GM12878 (cell line): Measurements from ENCODE around the gene BCKDHA. TPM values are rescaled to one million over a fixed set of nuclear protein-coding genes. Genes with fewer than 3 reads are reported as not detected.

Experiments used
- ATF3 ChIP-seq: IDR thresholded peaks from 2 replicates; pipeline ENCODE4 v1.6.1; 2011; ENCODE audit warnings: low read depth, mild to moderate bottlenecking, low read length, moderate library complexity, borderline replicate concordance; ENCODE audit errors: extremely low read depth
- BCL11A ChIP-seq: IDR thresholded peaks from 2 replicates; pipeline ENCODE4 v1.6.1; 2011; ENCODE audit warnings: low read depth, low read length
- CHD2 ChIP-seq: IDR thresholded peaks from 2 replicates; pipeline ENCODE4 v1.6.1; 2011; ENCODE audit warnings: low read depth, low read length, improper control_type of control experiment, borderline replicate concordance
- EGR1 ChIP-seq, 2 experiments: IDR thresholded peaks; 1 replicate in 1 of 2; 2 replicates in 1 of 2; pipeline ENCODE4 v1.6.1; 2011 to 2012; ENCODE audit warnings: low read depth in 2 of 2, low read length in 2 of 2, borderline replicate concordance in 1 of 2, mild to moderate bottlenecking in 1 of 2, moderate library complexity in 1 of 2
- IRF5 ChIP-seq: fragments of 450-650 bp; IDR thresholded peaks from 2 replicates; pipeline ENCODE4 v1.6.1; 2017; ENCODE audit warnings: borderline replicate concordance
- LARP7 ChIP-seq: fragments of 450-650 bp; IDR thresholded peaks from 2 replicates; pipeline ENCODE4 v1.6.1; 2017; ENCODE audit warnings: mild to moderate bottlenecking
- MAX ChIP-seq: IDR thresholded peaks from 2 replicates; pipeline ENCODE4 v1.6.1; 2012; ENCODE audit warnings: low read depth, low read length, improper control_type of control experiment
- NBN ChIP-seq: fragments of 450-650 bp; IDR thresholded peaks from 2 replicates; pipeline ENCODE4 v1.6.1; 2016
- NR2C1 ChIP-seq: fragments of 450-650 bp; IDR thresholded peaks from 2 replicates; pipeline ENCODE4 v1.6.1; 2017; ENCODE audit warnings: antibody characterized with exemption, mild to moderate bottlenecking, moderate library complexity
- POLR2A ChIP-seq: IDR thresholded peaks from 2 replicates; pipeline ENCODE4 v1.6.1; 2011; ENCODE audit warnings: low read depth, mild to moderate bottlenecking, low read length
- RB1 ChIP-seq: fragments of 450-650 bp; formaldehyde crosslinking; IDR thresholded peaks from 2 replicates; pipeline ENCODE4 v1.6.1; 2017; ENCODE audit warnings: mild to moderate bottlenecking, borderline replicate concordance
- YBX1 ChIP-seq: fragments of 450-650 bp; IDR thresholded peaks from 2 replicates; pipeline ENCODE4 v1.6.1; 2016; ENCODE audit warnings: antibody characterized with exemption
- ZBTB11 ChIP-seq: fragments of 450-650 bp; formaldehyde crosslinking; IDR thresholded peaks from 2 replicates; pipeline ENCODE4 v1.5.0; 2022; ENCODE audit warnings: mild to moderate bottlenecking, missing genetic modification characterization
- ZBTB40 ChIP-seq: fragments of 450-650 bp; IDR thresholded peaks from 2 replicates; pipeline ENCODE4 v1.6.1; 2016; ENCODE audit warnings: mild to moderate bottlenecking, moderate library complexity, borderline replicate concordance
- ZNF217 ChIP-seq: fragments of 450-650 bp; IDR thresholded peaks from 2 replicates; pipeline ENCODE4 v1.6.1; 2017; ENCODE audit warnings: antibody characterized with exemption, mild to moderate bottlenecking
- ZNF592 ChIP-seq: fragments of 450-650 bp; IDR thresholded peaks from 2 replicates; pipeline ENCODE4 v1.6.1; 2017; ENCODE audit warnings: mild to moderate bottlenecking, moderate library complexity
- polyA plus RNA-seq, 11 experiments: library from polyadenylated mRNA; depleted of rRNA in 4 of 11; unstranded in 6 of 11; stranded (reverse) in 5 of 11; fragments of >200 nt; fragmentation: Nextera tagmentation in 4 of 11; fragmentation: Illumina TruSeq in 1 of 11; extraction: Ambion mirVana in 4 of 11; extraction: Trizol in 1 of 11; gene quantifications; 1 replicate in 1 of 11; 2 replicates in 10 of 11; pipeline versions ENCODE4 v1.2.1 to v1.2.3, GENCODE V29; 2011 to 2016; ENCODE audit warnings: inconsistent platforms in 2 of 11, missing spikeins in 2 of 11, low read depth in 1 of 11
- total RNA-seq, 4 experiments: library from RNA; depleted of rRNA in 3 of 4; stranded (reverse); fragments of >200 nt in 3 of 4; fragmentation: Illumina TruSeq in 1 of 4; extraction: Trizol in 1 of 4; gene quantifications; 2 replicates each; pipeline versions ENCODE4 v1.2.1 to v1.2.3, GENCODE V29; 2013 to 2021

Gene BCKDHA
- total and polyA plus RNA-seq, 10 of the 15 experiments (the other 5 are each of a cell fraction or from before 2014, with no cell fraction given), result 9.9 to 107 (median 46.4) TPM

GRCh38 chr19:41376998-41377365 lies 20.6 kb upstream of the BCKDHA start (continued):
- no peak for TF ChIP-seq ZBTB40
- 0 out of 3 replicates have a peak, but pooled peaks of 1 of the 2 experiments have one; percentile 31 for TF ChIP-seq EGR1 (IDR thresholded peaks at IDR 0.05; ENCODE audit: borderline replicate concordance in 1 of 2, low read depth in 2 of 2, low read length in 2 of 2)
- 0 out of 2 replicates have a peak, but pooled peaks have one; percentile 22 for TF ChIP-seq NBN
- TF ChIP-seq RB1, result no peak
- TF ChIP-seq BCL11A, result no peak
- no peak for TF ChIP-seq NR2C1
- no peak for TF ChIP-seq ZNF217
- no peak for TF ChIP-seq ZBTB11 (CRISPR knock-in tag)
- no peak for TF ChIP-seq MAX
- no peak for TF ChIP-seq CHD2
- no peak for TF ChIP-seq ZNF592
- no peak for TF ChIP-seq IRF5
- TF ChIP-seq POLR2A, result no peak
- no peak for TF ChIP-seq YBX1
- no peak for TF ChIP-seq LARP7
- TF ChIP-seq ATF3, result no peak
- TF ChIP-seq, all 136 proteins: peak for 4
